Stimulated activated naive CD4-positive, alpha-beta T cell treated with Interleukin-2 at 50 U/mL for 16 hours (primary cell): ENCODE measurements around the gene DPPA4.
"Not testable (repeated sequence)": the region's sequence is repeated elsewhere in the genome, so short reads cannot be mapped to it uniquely, and the experiment has no call there.

Experiments
- DNase-seq: peaks from one replicate; lab custom pipeline; 2025; lab: John Stamatoyannopoulos, UW

Gene DPPA4

GRCh38 chr3:109337393-109337792 is at the start of gene DPPA4:
DPPA4 (minus strand) TSS chr3:109337546; CDS start chr3:109337517, 29 bp downstream.
- DNase-seq = no peak

GRCh38 chr3:109385442-109386318 is 48.3 kb upstream of the DPPA4 start:
- DNase-seq = no peak

- DNase-seq = no peak
Observed at GRCh38 chr3:109384164-109384563, 46.8 kb upstream of the DPPA4 start.

GRCh38 chr3:109382588-109382987 is 45.2 kb upstream of the DPPA4 start:
- DNase-seq = no peak

GRCh38 chr3:109375975-109376374 is 38.6 kb upstream of the DPPA4 start:
- no peak for DNase-seq

GRCh38 chr3:109374434-109374833 is 37.1 kb upstream of the DPPA4 start:
- DNase-seq = not testable (repeated sequence)

GRCh38 chr3:109373933-109374332 is 36.6 kb upstream of the DPPA4 start:
- DNase-seq = no peak

GRCh38 chr3:109372639-109373038 is 35.3 kb upstream of the DPPA4 start:
- no peak for DNase-seq

- DNase-seq = no peak
Observed at GRCh38 chr3:109369510-109369909, 32.2 kb upstream of the DPPA4 start.

- no peak for DNase-seq
Observed at GRCh38 chr3:109364088-109364487, 26.7 kb upstream of the DPPA4 start.

GRCh38 chr3:109363634-109364033 is 26.3 kb upstream of the DPPA4 start:
- no peak for DNase-seq

GRCh38 chr3:109362823-109363222 is 25.5 kb upstream of the DPPA4 start:
- no peak for DNase-seq

GRCh38 chr3:109358809-109359208 is 21.5 kb upstream of the DPPA4 start:
- not testable (repeated sequence) for DNase-seq

GRCh38 chr3:109356442-109357155 is 19.3 kb upstream of the DPPA4 start:
- DNase-seq = no peak

GRCh38 chr3:109355625-109356441 is 18.5 kb upstream of the DPPA4 start:
- no peak for DNase-seq

GRCh38 chr3:109353057-109353456 is 15.7 kb upstream of the DPPA4 start:
- DNase-seq = no peak

GRCh38 chr3:109351231-109351630 is 13.9 kb upstream of the DPPA4 start:
- no peak for DNase-seq

- DNase-seq = no peak
Observed at GRCh38 chr3:109346770-109347295, 9.5 kb upstream of the DPPA4 start.

GRCh38 chr3:109346099-109346498 is 8.8 kb upstream of the DPPA4 start:
- no peak for DNase-seq

- DNase-seq = no peak
Observed at GRCh38 chr3:109339714-109340648, 2.6 kb upstream of the DPPA4 start.

GRCh38 chr3:109339197-109339596 is 1.9 kb upstream of the DPPA4 start:
- no peak for DNase-seq
